ENCODE results near the gene TOP2A.

The TOP2A gene

DNA sequence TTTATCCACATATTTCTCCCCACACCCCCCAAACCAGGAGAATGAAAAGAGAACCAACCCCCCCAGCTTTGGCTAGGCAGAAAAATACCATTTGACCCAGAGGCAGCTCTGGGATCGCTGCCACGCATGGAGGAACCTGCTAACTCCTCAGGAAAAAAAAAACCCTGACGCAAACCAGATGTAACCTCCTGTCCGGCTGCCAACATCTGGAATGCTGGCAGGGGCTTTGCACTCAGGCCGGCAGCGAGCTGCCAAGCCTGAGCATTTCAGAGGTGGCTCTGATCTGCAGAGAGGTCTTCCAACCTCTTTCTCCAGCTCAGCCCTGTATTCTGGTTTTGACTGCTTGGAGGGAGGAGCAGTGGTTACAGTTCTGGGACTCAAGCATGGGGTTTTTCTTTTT, 33.7 kb upstream of the TOP2A start:
- no peak for DNase-seq

DNA sequence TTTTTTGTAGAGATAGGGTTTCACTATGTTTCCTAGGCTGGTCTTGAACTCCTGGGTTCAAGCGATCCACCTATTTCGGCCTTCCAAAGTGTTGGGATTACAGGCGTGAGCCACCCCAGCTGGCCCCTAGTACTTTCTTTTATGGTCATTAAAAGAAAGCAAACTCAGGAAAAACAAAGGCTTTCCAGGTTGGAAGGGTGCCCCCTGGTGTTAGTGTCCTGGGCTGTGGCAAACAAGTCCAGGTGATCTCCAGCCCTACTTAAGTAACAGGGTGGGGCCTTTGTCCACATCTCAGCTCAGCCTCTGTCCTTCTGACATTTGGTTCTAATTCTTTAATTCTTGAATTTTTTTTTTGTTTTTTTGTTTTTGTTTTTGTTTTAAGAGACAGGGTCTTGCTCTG, 32.5 kb upstream of the TOP2A start:
- peak in 1 of 4 experiments; percentile 12 for DNase-seq

DNA sequence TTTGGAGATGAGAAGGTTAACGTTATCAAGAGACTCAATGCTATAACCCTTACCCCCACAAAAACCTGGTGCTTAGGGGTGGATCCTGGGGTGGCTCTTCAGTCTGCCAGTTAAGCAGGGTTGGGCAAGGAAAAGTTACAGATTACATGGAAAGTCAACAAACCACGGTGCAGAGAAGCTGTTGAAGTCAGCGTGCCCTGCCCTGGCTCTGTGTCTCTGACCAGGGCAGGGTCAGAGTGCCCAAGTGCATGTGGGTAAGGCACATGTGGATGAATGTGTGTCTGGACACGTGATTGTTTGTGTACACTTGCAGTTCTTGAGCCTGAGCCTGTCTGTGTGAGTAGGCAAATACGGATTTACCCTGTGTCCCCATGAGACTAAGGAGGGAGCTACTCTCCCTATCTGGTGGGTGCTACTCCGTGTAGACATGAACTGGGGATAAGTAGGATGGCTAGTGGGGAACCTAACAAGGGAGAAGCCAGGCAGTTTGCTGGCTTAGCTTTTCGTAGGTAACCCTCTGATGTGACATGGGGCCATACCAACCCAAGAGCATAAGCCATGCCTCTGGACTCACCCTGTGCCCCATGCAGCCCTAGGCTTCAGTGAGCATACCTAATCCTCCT, 31.1 kb upstream of the TOP2A start:
- DNase-seq, result no peak

DNA sequence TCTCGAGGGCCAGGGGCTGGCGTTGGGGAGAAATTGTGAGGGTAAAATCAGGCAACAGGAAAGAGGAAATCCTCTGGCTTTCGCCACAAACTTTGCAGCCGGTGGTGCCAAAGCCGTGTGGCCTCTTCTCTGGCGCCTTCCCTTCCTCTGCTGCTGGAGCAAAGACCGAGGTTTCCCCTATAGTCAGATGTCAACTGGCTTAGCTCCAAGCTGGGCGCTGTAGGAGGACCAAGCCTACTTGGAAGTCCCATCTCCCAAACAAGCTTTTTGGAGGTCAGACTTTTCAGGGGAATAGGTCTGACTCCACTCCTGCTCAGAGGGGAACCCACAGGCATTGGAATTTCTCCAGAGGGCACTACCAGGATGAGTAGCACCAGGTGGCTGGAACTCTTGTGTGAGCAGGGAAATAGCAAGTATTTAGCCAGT, 30.5 kb upstream of the TOP2A start:
- no peak for DNase-seq

DNA sequence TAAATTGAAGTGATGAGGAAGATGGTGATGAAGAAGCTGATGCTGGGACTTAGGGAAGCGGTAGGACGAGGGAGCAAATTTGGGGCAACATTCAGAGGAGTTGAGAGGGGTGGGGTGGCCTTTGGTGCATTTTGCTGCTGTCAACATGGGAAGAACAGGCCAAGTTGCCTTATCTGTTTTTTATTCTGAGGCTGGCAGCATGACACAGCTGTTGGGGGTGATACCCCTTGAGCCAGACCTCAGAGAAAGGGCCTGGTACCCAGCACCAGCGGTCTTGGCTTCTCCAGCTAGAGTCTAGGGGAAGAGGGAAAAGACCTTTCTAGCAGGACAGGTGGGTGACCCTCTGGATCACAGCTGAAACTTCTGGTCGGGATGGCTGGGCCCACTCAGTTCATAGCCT, 30.1 kb upstream of the TOP2A start:
- no peak for DNase-seq

DNA sequence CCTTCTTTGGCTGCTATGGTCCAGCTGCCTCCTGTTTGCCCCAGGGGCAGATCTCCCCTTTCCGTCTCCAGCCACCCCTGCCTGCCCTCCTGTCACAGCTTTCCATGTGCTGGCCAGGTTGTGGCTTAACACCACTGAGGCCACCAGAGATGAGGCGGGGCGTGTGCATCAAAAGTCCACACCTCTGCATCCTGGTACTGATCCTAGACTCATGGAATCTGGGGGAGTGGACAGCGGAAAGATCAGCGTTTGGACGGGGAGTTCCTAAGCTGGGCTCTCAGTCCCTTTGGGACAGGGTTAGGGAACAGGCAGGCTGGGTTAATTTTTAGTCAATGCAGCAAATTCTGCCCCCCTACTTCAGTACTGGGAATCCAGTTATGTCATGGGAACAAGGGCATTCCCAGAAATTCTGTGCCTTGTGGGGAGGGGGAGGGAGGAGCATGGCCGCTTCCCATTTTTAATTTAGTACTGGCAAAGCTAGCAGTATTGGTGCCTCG, 29.5 kb upstream of the TOP2A start:
- no peak for DNase-seq

DNA sequence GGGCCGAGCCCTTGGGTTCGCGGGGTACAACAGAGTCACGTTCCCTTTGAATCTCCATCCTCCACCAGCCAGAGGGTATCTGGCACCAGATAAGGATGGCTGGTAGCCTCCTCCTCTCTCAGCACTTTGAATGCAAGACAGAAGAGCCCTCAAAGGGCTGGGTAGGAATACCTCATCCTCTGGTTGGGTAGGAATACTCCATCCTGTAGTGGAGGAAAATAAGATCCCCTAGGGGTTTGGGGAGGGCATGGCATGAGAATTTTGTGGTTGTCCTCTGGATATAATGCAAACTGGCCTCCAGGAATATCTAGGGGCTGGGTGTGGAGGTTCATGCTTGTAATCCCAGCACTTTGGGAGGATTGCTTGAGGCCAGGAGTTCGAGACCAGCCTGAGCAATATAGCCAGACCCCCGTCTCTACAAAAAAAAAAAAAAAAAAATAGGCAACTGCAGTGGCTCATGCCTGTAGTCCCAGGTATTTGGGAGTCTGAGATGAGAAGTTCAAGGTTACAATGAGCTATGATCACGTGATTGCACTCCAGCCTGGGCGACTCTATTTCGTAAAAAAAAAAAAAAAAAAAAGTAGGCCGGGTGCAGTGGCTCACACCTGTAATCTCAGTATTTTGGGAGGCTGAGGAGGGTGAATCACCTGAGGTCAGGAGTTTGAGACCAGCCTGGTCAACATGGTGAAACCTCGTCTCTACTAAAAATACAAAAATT, 28.2 kb upstream of the TOP2A start:
- no peak for DNase-seq

DNA sequence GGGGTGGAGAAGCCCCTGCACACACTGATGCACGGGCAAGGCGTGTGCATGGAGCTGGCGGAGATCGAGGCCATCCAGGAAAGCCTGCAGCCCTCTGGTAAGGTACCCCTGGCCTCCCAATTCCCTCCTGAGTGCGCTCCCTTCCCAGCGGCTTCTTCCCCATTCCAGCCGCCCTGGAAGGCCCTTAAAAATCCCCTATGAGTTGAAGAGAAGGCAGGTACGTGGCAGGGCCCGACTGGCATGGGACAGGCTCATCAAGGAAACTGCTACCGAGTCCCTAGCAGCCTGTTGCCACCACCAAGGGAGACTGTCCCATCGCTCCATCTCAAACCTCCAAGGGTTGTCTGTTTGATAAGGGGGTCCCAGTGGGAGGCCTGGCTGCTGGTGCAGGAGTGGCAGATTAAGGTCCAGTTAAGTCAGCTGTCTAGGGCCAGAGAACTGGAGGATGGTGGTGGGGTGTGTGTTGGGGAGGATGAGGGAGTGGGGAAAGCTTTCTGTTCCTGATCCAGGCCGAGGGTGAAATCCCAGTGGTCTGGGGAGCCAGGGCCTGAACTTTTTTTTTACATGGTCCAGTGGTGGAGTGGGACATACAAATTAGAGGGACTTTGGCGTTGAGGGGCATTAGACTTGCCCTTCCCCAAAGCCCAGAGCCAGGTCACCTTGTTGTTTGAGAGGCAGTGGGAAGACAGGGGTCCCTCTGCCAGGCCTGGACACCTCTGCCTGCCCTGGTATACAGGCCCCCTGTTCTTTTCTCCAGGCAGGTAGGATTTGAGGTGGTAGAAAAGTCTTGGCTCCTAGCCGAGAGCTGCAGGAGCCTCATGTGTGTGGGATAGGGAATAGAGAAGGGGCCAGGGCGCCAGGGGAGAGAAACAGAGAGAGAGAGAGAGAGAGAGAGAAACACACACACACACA, 26.5 kb upstream of the TOP2A start:
- no peak for DNase-seq

DNA sequence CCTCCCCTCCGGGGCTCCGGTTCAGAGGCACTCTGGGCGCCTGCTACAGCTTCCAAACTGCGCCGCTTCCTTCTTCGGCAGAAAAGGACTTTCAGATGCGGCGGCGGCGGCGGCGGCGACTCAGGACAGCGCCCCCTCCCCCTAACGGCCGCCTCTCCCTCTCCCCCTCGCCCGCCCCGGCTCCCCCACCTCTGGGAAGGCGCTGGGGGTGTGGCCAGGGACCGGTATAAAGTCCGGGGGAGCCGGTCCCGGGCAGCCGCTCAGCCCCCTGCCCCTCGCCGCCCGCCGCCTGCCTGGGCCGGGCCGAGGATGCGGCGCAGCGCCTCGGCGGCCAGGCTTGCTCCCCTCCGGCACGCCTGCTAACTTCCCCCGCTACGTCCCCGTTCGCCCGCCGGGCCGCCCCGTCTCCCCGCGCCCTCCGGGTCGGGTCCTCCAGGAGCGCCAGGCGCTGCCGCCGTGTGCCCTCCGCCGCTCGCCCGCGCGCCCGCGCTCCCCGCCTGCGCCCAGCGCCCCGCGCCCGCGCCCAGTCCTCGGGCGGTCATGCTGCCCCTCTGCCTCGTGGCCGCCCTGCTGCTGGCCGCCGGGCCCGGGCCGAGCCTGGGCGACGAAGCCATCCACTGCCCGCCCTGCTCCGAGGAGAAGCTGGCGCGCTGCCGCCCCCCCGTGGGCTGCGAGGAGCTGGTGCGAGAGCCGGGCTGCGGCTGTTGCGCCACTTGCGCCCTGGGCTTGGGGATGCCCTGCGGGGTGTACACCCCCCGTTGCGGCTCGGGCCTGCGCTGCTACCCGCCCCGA, 25.7 kb upstream of the TOP2A start, which contains the start of gene IGFBP4:
Gene IGFBP4, plus strand, starts transcription at position 255 of the 792 bp plus-strand sequence. Its CDS starts 286 bp downstream, at position 541.
- peak; percentile 18 to 65 (median 32) for DNase-seq

DNA sequence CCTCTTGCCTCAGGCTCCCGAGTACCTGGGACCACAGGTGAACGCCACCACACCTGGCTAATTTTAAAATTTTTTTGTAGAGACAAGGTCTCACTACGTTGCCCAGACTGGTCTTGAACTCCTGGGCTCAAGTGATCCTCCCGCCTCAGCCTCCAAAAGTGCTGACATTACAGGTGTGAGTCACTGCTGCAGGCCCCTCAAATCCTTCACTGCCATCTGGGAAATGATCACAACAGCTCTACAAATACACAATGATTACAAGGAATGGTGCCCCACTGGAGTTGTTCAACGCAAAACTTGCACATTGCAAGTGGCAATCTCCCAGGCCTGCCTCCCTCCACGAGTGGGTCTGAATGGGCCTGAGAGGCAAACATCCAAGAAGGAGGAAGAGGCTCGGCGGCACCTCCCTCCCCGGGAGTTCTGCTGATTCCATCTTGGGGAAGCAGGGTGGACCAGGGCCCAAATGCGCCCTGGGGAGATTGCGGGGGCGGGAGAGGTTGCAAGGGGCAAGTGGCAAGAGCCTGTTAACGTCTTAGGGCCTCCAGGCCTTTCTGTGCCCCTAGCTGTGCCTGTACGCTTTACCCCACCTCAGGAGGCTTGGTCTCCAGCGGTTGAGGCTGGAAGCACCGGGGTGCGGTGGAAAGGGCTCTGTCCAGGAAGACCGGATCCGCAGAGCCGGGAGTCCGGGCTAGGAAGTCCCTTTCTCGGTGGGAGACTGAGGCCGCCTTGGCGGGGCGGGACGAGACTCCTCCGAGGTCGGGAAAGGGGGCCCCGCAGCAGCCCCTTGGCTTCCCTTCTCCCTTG, 24.9 kb upstream of the TOP2A start:
- no peak for DNase-seq

DNA sequence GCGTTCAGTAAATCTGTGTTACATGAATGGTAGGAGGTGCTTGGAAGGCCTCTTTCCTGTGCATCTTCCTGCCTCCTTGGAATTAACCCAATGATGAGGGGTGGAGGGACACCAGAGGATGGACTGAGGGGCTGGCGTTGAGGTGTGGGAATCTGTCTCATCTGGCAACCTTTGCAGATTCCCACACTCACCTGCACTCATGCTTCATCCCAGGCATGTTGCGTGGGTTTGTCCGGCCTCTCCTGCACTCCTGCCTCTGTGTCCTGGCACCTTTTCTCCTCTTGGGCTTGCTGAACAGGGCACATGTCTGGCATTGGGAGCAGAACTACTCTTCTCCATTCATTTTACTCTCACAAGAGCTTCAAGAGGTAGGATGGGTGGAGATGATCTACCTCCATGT, 22.5 kb upstream of the TOP2A start:
- no peak for DNase-seq

DNA sequence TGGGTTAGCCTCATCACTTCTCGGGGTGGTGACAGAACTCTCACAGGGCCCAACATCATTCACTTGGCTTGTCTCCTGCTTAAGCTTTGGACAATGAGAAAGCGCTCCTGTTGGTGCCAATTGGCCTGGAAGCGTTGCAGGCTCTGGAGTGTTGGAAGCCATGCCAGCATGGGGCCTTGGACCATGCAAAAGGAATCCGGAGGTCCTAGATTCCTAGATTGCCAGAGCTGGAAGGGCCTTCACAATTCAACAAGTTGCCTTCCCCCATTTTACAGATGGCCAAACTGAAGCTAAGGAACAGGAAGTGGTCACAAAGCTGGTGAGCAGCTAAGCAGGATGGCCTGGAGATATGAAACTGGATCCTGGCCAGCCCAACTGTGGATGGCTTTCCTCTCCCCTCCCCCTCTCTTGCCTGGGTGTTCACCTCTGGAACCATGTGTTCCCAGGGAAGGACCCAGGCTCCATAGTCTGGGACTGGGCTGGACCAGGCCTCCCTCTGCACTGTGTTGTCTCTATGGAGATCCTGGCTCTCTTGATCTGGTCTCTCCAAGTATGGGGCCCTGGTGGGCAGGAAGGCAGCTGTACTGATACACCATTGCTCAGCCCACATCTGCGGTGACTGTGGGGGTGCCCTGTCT, 19.5 kb upstream of the TOP2A start:
- no peak for DNase-seq

DNA sequence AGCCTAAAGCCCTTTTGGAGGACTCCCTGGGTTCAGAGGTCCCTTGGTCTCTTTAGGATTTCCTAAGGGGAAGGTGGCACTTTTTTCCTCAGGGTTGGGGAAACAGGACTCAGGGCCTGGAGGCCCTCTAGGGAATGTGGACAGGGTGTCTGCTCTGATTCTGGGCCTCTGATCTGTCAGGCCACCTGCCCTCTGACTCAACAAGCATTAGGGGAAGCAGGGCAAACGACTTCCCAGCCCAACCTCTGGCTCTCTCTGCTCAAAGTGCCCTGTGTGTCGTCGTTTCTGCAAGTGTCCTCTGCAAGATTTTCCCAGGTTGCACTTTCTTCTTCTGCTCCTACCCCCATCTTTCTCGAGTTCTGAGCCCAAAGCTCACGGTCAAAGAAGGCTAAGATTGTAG, 18.9 kb upstream of the TOP2A start:
- DNase-seq, result no peak

DNA sequence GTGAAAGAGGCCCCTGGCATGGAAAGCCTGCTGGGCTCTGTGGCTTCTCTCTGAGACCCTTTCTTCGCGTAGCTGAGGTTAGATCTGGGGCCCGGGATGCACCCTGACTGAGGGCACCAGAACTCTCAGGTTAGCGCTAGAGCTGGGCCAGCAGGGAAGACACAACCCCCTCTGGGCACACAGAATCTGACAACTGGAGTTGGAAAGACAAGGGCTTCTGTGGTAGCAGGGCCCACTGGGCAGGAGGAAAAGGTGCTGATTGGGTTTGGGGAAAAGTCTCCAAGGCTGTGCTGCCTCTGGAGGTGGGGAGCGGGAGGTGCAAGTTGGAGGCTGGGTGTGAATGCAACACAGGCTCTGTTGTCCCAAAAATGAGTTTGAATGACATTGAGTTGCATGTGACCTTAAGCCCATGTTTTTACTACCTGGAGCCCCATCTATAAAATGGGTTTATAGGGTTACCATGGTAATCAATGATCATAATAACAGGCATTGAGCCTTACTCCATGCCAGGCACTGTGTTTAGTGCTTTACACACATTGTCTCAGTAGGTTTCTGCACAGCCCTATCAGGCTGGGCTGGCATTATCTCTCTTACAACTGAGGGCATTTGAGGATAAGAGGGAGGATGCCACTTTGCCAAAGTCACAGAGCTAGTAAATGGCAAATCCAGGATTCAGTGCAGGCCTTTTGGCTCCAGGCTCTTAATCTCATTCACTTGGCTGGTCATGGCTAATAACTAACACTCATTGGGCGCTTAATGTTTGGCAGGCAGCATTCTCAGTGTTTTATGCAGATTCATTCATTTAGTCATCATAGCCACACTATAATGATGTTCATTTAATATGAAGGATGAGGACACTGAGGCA, 16.1 kb upstream of the TOP2A start:
- DNase-seq, result peak in 1 of 4 experiments; percentile 8

DNA sequence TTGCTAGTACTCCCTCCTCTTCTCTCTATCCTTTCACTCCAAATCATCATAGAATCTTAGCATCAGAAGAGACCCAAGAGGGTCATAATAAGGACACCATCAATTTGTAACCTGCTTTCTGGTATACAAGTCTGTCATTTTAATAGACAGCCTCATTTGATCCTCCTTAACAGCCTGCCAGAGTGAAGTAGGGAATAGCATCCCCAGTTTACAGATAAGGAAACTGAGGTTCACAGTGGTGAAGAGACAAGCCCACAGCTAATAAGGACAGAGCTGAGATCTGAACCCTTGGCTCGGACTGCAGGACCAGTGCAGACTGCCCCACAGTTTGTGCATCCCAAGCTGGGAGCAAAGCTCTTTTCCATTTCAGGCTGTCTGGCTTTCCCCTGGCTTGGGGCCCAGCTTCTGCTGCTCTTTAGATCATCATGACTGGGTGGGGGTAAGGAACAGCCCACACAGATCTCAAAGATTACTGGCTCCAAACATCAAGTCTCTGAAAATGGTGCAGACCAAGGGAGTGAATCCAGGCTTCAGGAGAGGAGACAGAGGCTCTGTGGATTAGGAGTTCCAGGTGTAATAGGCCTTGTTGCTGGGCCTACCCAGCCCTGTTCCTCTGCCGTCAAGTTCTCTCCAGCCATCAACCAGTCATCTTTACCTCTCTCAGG, 15.3 kb upstream of the TOP2A start:
- no peak for DNase-seq

DNA sequence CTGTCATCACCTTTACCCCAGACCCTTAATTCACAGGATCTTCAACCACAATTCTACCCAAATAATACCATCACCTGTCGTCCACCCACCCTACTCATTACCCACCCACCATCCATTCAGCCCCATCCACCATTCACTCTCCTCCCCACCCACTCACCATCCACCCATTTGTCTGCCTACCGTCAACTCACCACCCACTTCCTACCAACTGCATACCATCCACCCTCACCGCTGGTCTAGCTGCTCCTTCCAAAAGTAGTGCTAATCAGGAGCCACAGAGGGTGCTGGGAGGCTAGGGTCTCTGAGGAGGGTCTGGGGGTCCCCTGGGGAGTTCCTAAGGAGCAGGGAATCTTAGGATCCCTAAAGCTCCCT, 13.5 kb upstream of the TOP2A start:
- no peak for DNase-seq

DNA sequence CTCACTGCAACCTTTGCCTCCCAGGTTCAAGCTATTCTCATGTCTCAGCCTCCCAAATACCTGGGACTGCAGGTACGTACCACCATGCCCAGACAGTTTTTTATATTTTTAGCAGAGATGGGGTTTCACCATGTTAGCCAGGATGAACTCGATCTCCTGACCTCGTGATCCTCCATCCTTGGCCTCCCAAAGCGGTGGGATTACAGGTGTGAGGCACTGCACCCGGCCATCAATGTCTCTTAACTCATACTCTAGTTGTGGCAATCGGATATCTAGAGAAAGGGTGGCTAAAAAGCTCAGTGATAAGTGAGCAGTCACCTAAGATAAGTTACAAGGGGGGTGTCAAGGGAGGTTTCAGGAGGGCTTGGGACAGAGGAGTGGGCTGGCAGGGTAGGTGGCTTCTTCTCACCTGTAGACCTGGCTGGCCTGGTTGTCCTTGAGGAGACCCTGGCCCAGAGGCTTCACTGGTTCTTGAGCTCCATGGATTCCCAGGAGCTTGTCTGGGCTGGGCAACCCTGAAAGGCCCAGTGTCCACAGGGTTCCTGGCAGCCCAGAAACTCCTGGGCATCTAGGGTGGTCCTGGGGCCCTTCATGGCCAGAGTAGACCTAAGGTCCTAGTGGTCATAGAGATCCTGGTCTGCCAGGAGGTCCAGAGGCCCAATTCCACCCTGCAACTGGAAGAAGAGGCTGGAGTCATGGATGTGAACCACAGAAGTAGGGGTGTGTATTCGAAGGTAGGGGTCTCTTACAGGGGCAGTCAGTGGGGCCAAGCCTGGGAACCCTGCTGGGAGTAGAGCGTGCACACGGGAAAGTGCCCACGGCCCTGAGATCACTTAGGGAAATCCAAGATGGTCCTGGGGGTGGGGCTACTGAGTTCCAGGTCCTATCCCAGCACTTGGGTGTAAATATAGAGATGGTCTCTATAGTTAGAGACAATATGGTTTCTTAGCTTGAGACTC, 12.9 kb upstream of the TOP2A start:
- no peak for DNase-seq

DNA sequence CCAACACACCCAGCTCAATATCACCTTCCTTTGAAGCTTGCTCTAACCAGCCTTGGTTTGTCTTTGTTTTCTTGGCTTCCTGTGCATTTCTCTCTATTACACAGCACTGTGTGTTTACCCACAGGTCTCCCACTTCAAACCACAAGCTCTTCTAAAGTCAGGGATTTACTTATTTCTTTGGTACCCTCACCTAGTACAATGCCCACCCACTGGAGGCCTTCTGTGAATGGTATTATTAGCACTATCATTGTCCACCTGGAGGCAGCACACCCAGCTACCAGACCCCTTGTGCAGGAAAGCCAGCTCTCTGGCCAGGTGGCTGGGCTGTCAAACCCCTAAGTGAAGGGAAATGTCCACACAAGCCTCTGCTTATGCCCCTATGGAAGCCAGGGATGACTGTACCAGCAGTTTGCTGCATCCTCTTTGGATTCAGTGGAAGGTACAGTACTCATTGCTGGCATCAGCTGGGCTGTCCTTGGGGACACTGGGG, 9.4 kb upstream of the TOP2A start:
- DNase-seq, result no peak
